AG09309 (cell line): ENCODE results near the gene NCAPH2.

Experiments used
- DNase-seq: peaks from one replicate; pipeline ENCODE4 v3.0.0-alpha.2; 2010; ENCODE audit warnings: low read depth
- H3K4me3 ChIP-seq: 2 replicates; pipeline ENCODE4 v1.5.1; 2011; ENCODE audit warnings: mild to moderate bottlenecking, low read depth, low read length, moderate library complexity; ENCODE audit not compliant: control insufficient read depth
- CTCF ChIP-seq: IDR thresholded peaks from 2 replicates; pipeline ENCODE4 v1.5.1; 2011; ENCODE audit warnings: mild to moderate bottlenecking, low read depth, low read length, inconsistent platforms; ENCODE audit not compliant: insufficient read depth, control insufficient read depth; ENCODE audit errors: missing control alignments

NCAPH2 gene

GRCh38 chr22:50573491-50574382, 65.7 kb downstream of the NCAPH2 start:
- no peak overlapping the region for H3K4me3 ChIP-seq
- no peak for TF ChIP-seq CTCF
- no peak for DNase-seq

- no peak for TF ChIP-seq CTCF
- no peak overlapping the region for H3K4me3 ChIP-seq
- DNase-seq, result no peak
These were observed 66.3 kb downstream of the NCAPH2 start for GRCh38 chr22:50574383-50574755.
